Measurements from ENCODE around the gene RSPO3.

GRCh38 chr6:127154509-127154908 is 36.0 kb downstream of the RSPO3 start:
- TF ChIP-seq RCOR1 (IDR thresholded peaks at IDR 0.05; ENCODE audit: low read depth, low read length) (no peak), POLR2A (IDR thresholded peaks at IDR 0.05; ENCODE audit: low read length) (no peak), CTCF (IDR thresholded peaks at IDR 0.05) (no peak), SREBF2 (IDR thresholded peaks at IDR 0.05) (no peak), CBX2 (IDR thresholded peaks at IDR 0.05; ENCODE audit: borderline replicate concordance, low read depth) (no peak), E2F6 (IDR thresholded peaks at IDR 0.05; ENCODE audit: borderline replicate concordance, low read depth) (no peak), HMGXB4 (CRISPR knock-in tag; IDR thresholded peaks at IDR 0.05; ENCODE audit: borderline replicate concordance) (no peak)
